ENCODE data around the gene CAMK2A.

DNA sequence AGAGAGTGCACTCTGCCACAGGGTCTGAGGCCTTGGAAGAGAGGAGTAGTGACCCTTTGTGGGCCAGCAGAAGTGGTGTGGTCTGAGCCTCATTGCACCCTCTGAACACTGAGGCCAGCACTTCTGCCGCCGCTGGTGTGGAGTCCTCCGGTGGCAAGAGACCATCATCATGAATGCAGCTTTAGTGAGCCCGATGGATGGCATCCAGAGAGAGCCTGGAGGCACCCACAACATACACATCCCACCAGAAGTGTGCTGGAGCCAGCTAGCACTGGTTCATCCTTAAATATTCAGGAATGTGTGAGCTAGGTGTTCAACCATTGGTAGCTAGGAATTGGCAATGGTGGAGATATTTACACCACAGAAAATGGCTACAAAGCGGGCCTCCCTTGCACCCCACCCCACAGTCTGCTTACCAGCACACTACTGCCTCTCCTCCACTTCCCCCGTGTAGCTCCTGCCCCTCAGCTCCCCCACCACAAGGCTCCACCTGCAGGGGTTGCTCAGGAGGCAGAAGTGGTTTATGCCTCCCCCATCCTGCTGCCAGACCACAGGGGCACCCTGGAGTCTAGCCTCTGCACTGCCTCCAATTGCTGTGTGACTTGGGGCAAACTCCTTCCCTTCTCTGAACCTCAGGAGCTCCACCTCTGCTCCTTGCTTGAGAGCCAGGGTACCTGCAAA lies 83.3 kb downstream of the CAMK2A start:
- no peak for TF ChIP-seq CTCF (IDR thresholded peaks at IDR 0.05)
- TF ChIP-seq POLR2A (IDR thresholded peaks at IDR 0.05), result no peak

All from Peyer's patch (tissue), 4 donors.